ENCODE measurements around the gene SERPINE1. TPM values are rescaled to one million over a fixed set of nuclear protein-coding genes. Genes with fewer than 3 reads are reported as not detected.

Gene SERPINE1
- total RNA-seq, 4 donors from 2014 or later: 2.4 to 8.3 (median 3.3) TPM

GRCh38 chr7:101122933-101123702 is 3.8 kb upstream of the SERPINE1 start:
- no peaks in the 10 kb centered on the region for H3K9me3 ChIP-seq
- no peaks in the 10 kb centered on the region for H3K36me3 ChIP-seq
- peak overlapping the region; percentile 44 to 87 (median 60) for H3K27ac ChIP-seq
- TF ChIP-seq POLR2A (IDR thresholded peaks at IDR 0.05) (no peak), CTCF (IDR thresholded peaks at IDR 0.05) (no peak)
- H3K4me3 ChIP-seq: no peak overlapping the region
- DNase-seq: no peak
- H3K27me3 ChIP-seq: no peaks in the 10 kb centered on the region
- H3K4me1 ChIP-seq: peaks cover 0 to 36% (median 6%) of the 10 kb centered on the region in 4 donors

DNA sequence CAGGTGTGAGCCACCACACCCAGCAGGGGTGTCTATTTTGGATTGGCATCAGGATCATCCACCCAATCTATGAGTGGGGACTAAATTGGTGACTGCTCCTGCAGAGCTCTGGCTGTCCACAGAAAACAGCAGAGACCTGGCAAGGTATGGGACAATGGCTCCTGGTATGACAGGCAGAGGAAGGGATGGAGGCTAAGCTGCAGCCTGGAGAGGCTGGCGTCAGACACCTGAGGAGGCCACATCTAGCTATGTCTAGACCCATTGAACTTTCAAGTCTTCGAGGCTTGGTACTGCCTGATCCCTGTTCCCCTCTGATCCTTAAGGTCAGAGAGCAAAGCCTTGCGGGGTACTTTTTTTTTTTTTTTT is 3.2 kb upstream of the SERPINE1 start:
- H3K4me3 ChIP-seq: no peak overlapping the region
- peaks cover 0 to 36% (median 6%) of the 10 kb centered on the region in 4 donors for H3K4me1 ChIP-seq
- no peak overlapping the region for H3K27ac ChIP-seq
- no peaks in the 10 kb centered on the region for H3K27me3 ChIP-seq
- no peaks in the 10 kb centered on the region for H3K9me3 ChIP-seq
- H3K36me3 ChIP-seq: no peaks in the 10 kb centered on the region
- TF ChIP-seq CTCF (IDR thresholded peaks at IDR 0.05) (no peak), POLR2A (IDR thresholded peaks at IDR 0.05) (no peak)
- no peak for DNase-seq

GRCh38 chr7:101124376-101125056 is 2.4 kb upstream of the SERPINE1 start:
- DNase-seq: no peak
- H3K27ac ChIP-seq: peak overlapping the region in 2 of 4 donors; percentile 56 to 75
- TF ChIP-seq CTCF (IDR thresholded peaks at IDR 0.05) (no peak), POLR2A (IDR thresholded peaks at IDR 0.05) (no peak)
- no peaks in the 10 kb centered on the region for H3K27me3 ChIP-seq
- no peaks in the 10 kb centered on the region for H3K9me3 ChIP-seq
- no peak overlapping the region for H3K4me3 ChIP-seq
- H3K36me3 ChIP-seq: no peaks in the 10 kb centered on the region
- H3K4me1 ChIP-seq: peaks cover 0 to 36% (median 6%) of the 10 kb centered on the region in 4 donors

DNA sequence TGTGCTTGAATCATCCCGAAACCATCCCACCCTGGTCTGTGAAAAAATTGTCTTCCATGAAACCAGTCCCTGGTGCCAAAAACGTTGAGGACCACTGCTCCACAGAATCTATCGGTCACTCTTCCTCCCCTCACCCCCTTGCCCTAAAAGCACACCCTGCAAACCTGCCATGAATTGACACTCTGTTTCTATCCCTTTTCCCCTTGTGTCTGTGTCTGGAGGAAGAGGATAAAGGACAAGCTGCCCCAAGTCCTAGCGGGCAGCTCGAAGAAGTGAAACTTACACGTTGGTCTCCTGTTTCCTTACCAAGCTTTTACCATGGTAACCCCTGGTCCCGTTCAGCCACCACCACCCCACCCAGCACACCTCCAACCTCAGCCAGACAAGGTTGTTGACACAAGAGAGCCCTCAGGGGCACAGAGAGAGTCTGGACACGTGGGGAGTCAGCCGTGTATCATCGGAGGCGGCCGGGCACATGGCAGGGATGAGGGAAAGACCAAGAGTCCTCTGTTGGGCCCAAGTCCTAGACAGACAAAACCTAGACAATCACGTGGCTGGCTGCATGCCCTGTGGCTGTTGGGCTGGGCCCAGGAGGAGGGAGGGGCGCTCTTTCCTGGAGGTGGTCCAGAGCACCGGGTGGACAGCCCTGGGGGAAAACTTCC is 784 bp upstream of the SERPINE1 start:
- H3K27me3 ChIP-seq: no peaks in the 10 kb centered on the region
- TF ChIP-seq POLR2A (IDR thresholded peaks at IDR 0.05) (no peak), CTCF (IDR thresholded peaks at IDR 0.05) (no peak)
- H3K4me1 ChIP-seq: peaks cover 0 to 36% (median 6%) of the 10 kb centered on the region in 4 donors
- no peaks in the 10 kb centered on the region for H3K9me3 ChIP-seq
- no peaks in the 10 kb centered on the region for H3K36me3 ChIP-seq
- peak; percentile 50 to 70 (median 59) for DNase-seq
- peak overlapping the region; percentile 9 to 75 (median 56) for H3K27ac ChIP-seq
- H3K4me3 ChIP-seq: no peak overlapping the region

DNA sequence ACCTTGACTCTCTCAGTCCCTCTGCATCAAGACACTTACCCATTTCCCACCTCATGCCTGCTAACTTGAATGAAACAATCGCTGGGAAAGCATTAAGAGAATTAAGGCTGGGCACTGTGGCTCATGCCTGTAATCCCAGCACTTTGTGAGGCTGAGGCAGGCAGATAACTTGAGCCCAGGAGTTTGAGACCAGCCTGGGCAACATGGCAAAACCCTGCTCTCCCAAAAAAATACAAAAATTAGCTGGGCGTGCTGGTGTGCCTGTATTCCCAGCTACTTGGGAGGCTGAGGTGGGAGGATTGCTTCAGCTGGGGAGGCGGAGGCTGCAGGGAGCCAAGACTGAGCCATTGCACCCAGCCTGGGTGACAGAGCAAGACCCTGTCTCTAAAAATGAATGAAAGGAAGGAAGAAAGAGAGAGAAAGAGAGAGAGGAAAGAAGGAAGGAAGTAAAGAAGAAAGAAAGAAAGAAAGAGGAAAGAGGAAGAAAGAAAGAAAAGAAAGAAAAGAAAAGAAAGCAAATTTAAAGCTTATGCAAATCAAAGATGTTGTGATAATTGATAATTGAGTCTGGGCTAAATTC is 646 bp downstream of the SERPINE1 start:
- peak overlapping the region in 2 of 4 donors; percentile 53 to 75 for H3K27ac ChIP-seq
- TF ChIP-seq POLR2A (IDR thresholded peaks at IDR 0.05) (no peak), CTCF (IDR thresholded peaks at IDR 0.05) (no peak)
- no peaks in the 10 kb centered on the region for H3K27me3 ChIP-seq

More for the DNA sequence above, 646 bp downstream of the SERPINE1 start:
- Histone ChIP-seq H3K36me3 (no peaks in the 10 kb centered on the region), H3K4me3 (peak overlapping the region in 2 of 4 donors; percentile 19 to 40), H3K9me3 (no peaks in the 10 kb centered on the region), H3K4me1 (peaks cover 0 to 35% (median 6%) of the 10 kb centered on the region in 4 donors)
- no peak for DNase-seq

Data from Peyer's patch (tissue), 4 donors.